GM21528 (cell line): ENCODE data around the gene ALMS1.
"Not testable (repeated sequence)": the region's sequence is repeated elsewhere in the genome, so short reads cannot be mapped to it uniquely, and the experiment has no call there.

Experiments used
- ATAC-seq: cut with Tn5 transposase; IDR thresholded peaks from one replicate; pipeline ENCODE4 v1.9.1; 2021; ENCODE audit warnings: mild to moderate bottlenecking, moderate library complexity; ENCODE audit not compliant: unreplicated experiment, low FRiP score

ALMS1 gene

GRCh38 chr2:73611867-73612266 lies 226.2 kb downstream of the ALMS1 start:
- no peak for ATAC-seq

DNA sequence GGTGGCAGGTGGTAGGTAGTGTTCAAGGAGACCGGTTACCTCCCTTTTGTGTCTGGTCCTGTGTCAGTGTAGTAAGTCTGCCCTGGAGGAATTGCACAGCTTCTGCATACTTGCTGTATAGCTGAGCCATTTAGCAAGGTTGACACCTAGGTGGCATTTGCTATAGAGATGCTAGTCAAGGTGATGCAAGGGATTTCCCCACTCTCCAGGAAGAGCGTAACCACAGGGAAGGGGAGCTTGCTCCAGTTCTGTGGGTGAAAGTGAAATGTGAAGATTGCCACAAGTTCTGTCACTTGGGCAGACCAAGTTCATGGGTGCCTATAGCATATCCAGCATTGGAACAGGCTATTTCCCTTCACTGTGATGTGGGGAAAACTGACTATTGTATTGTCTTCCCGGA lies 228.5 kb downstream of the ALMS1 start:
- ATAC-seq, result no peak

GRCh38 chr2:73614997-73615396 lies 229.4 kb downstream of the ALMS1 start:
- ATAC-seq, result no peak

- ATAC-seq, result not testable (repeated sequence)
These were observed 234.3 kb downstream of the ALMS1 start for GRCh38 chr2:73619925-73620324.

GRCh38 chr2:73624036-73624435 lies 238.4 kb downstream of the ALMS1 start:
- ATAC-seq, result not testable (repeated sequence)

DNA sequence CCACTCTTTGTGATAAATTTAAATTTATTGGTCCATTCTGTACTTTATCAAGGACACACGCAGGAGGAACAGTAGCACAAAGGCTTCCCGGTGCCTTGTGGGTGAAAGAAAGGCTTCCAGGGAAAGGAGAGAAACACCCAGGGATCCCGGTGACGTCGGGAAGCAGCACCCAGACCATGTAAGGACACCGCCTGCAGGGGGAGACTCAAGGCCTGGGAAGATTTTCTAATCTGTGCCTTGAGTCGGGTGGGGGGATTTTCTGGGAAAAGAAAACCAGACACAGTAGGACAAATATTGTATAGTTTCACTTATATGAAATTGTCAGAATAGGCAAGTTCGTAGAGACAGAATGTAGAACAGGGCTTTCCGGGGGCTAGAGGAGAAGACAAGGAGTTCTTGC lies 239.0 kb downstream of the ALMS1 start:
- ATAC-seq, result not testable (repeated sequence)

DNA sequence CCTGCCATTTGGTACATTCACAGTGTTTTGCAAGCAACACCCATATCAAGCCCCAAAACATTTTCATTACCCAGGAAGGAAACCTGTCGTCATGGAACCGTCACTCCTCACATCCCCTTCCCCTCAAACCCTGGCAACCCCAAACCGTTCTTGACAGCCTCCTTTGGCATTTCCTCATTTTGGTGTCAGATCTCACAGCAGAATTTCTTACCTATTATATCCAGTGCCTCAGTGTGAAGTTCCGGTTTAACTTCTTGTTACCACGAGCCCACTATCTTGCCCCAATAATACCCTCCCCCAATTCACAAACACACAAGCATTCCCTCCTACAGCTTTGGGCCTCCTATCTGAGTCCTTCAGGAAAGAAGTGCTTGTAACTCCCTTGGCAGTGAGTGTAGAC lies 240.6 kb downstream of the ALMS1 start:
- ATAC-seq, result not testable (repeated sequence)

GRCh38 chr2:73628493-73628892 lies 242.9 kb downstream of the ALMS1 start:
- ATAC-seq, result not testable (repeated sequence)

DNA sequence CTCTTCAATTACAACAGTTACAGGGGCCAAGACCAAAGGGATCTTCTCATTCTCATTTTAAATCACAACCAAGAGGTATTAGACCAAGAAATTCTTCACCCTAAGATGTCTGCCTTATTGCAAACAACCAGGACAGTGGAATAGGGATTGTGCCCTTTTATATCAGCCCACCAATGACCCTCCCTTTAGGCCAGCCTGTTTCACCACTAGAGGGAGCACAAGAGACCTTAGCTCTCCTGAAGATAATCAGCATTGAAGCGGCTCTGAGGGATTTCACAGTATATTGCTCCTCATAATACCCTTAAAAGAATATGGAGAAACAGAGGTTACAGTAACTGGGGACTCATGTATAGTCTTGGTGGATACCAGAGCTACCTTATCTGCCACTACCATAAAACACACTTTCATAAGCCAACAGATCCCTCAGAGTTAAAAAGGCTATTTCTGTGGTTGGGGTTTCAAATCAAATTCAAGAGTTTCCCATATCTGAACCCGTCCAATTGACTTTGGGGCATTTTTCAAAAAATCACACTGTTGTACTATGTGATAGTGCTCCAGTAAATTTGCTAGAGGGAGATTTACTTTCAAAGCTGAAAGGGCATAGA lies 245.1 kb downstream of the ALMS1 start:
- not testable (repeated sequence) for ATAC-seq

DNA sequence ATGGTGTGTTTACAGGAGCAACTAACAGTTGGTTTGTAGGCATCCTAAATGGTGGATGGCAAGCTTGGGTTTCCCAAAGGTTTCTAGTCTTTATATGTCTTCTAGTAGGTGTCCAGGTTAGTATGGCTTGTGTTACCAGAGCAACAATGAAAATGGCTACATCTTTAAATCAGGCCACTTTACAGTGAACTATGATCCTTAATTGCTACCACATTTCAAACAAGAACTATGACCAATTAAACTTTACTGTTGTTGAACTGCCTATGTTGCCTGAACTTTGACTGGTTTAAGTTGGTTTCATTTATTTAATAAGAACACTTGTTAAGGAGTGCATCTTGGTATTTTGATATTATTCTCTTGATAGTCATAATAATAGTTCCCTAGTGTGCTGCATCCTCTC lies 251.3 kb downstream of the ALMS1 start:
- ATAC-seq, result not testable (repeated sequence)

- ATAC-seq, result no peak
These were observed 252.8 kb downstream of the ALMS1 start for GRCh38 chr2:73638429-73638828.

DNA sequence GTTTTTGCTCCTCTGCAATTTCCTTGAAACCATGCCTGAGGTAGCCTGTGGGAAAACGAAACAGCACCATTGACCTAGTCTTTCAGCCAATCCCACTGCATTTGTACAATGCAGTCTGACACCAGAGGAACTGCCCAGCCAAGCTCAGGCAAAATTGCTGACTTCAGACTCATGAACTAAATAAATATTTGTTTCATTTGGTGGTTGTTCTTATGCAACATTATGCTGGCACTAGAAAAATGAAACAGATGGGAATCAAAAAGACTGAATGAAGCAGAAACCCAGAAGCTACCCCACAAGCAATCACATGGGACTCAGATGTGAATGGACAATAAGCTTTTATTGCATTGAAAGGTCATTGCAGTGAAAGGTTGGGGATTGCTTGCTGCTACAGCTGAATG lies 254.9 kb downstream of the ALMS1 start:
- ATAC-seq, result no peak

DNA sequence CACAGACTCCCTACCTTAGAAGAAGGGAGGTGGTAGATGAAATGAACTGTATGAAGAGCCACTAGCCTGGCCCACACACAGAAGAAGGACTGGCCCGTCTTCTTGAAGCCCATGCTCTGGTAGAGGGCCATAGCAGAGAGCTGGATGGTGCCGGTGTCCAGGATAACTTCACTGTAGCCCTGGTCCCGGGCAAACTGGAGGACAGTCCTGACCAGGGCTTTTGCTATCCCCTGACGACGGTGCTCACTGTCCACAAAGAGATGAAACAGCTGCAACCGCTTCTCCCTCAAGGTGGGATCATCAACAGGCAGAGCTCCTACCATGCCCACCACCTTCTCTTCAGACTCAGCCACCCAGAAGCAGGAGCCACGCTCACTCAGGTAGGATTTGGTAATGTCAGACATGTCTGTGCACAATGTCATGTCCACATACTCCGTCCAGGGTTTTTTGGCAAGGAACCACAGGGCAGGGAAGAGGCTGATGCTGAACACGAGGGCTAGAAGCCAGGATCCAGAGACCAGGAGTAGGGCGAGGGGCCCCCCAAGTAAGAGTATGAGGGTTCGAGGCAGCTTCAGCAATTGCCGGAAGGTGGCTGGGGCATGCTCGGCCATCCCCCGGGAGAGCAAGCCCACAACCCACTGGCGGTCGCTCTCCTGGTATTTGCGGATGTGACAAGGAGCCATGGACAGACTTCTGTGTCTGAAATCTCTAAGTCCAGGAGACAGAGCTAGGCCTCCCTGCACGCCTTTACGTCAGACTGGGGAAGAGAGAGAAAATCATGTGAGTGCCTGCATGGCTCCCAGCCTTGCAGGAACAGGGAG lies 255.5 kb downstream of the ALMS1 start:
- no peak for ATAC-seq

DNA sequence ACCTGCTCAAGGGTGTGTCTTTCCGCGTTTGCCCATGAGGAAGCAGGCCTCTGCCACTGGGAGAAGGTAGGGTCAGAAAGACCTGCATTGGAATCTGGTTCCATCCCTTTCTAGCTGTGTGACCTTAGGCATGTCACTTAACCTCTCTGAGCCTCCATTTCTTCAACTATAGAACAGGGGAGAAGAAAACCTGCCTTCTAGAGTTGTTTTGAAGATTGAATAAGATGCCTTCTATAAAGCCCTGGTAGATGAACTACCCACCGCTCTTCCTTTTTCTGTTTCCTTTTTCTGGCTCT lies 256.1 kb downstream of the ALMS1 start:
- ATAC-seq, result no peak

DNA sequence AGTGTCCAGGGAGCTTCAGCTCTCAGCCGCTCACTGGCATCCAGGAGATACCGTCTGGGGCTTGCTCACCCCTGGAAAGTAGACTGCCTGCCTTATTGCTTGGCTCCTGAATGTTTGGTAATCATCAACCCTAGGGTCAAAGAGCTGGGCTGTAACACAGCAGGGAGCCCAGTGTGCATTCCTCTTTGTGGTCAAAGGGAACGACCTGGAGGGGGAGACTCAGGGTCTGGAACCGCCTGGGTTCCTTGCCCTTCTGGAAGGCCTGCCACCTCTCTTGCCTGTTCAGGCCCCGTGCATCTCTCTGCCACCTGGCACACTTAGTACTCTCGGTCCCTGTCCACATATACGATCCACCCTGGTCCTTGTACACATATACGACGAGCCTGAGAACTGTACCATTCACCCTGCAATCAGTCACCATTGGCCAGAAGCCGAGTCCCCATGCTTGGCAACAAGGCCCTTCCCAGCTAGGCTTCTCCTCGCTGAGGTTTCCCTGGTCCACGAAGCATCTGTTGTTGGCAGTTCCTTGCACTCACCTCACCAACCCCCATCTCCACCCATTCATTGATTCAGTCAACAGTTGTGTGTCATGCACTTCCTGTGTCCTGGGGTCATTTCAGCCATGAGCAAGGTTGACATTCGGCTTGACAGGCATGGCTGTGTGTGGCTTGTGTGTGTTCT lies 256.8 kb downstream of the ALMS1 start, which contains the start of gene NAT8:
Gene NAT8 (minus strand): TSS at position 85 of the 681 bp plus-strand sequence. CDS start 794 bp downstream, outside the sequence.
- ATAC-seq, result no peak

- not testable (repeated sequence) for ATAC-seq
These were observed 262.1 kb downstream of the ALMS1 start for GRCh38 chr2:73647690-73648089.

GRCh38 chr2:73651591-73652230 lies 266.1 kb downstream of the ALMS1 start:
- no peak for ATAC-seq

DNA sequence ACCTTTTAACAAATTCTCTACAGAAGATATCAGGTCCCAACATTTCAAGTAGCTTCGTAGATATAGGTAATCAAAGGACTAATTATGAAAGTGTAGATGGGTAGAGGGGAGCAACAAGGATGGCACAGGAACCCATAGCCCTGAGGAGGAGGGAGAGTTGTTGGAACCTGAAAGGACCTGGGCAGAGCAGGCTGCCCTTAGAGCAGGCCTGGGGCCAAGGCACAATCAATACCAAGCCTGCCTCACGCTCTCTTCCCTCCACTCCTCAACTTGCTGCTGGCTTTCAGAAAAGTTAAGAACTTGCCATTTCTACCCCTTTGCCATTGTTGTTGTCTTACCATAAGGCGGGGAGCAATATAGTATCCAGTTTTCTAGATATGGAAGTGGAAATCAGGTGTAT lies 266.7 kb downstream of the ALMS1 start:
- no peak for ATAC-seq

- ATAC-seq, result no peak
These were observed 268.5 kb downstream of the ALMS1 start for GRCh38 chr2:73654175-73654574.
